GM18909 (cell line): Measurements from ENCODE around the gene DLG2.

Experiments
- ATAC-seq: cut with Tn5 transposase; IDR thresholded peaks from one replicate; pipeline ENCODE4 v1.9.1; 2021; ENCODE audit warnings: mild to moderate bottlenecking; ENCODE audit not compliant: unreplicated experiment, poor library complexity

Gene DLG2

DNA sequence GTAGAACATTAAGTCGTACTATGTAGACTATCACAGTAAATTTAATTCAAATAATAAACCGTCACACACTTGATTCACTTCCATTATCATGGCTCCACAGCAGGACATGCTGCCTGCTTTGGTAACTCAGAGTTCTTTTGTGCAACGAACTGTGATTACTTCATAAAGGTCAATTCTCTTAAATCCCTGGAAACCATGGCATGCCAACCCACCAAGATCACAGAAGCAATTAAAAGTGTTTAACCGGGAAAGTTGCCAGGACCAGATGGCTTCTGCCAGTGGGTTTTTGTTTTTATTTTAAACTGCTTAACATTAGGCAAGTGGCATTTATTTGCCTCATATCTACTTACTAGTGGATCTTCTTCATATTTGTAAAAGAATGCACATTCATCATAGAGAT lies 1162.1 kb downstream of the DLG2 start:
- ATAC-seq = no peak

DNA sequence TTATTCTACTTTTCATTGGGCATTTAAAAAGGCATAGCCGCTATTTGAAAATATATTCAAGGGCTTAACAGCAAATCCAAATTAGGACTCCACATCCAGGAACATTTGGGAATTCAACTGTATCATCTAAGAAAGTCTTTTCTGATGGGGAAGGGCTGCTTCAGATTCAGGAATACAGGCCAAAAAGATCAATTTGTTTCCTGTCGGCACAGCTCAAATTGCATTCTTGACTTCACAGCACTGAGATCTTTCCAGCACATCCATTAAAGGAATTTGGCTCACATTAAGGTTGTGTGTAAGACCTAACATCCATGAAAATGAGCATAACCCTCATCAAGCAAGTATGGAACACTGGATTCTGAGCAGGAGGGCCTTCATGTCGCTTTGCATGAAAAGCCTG lies 1171.5 kb downstream of the DLG2 start:
- ATAC-seq = no peak

- ATAC-seq = no peak
Observed at GRCh38 chr11:84452211-84452610, 1174.9 kb downstream of the DLG2 start.

DNA sequence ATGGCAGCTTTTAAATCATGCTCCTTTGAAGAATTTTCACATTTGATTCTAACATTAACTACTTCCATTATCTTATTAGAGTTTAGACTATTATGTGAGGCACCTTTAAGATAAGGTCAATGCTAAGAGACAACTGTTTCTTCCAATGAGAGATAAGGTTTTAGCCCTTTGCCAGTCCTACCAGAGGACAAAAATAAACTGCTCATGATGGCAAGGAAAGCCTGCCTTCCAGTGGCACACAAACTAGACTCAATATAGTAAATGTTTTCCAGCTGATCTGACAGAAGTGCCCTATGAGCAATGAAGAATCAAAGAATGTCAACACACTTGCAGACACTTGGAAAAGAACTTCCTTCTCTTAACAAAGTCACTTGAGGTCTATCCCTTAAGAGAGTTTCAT lies 1188.6 kb downstream of the DLG2 start:
- no peak for ATAC-seq

DNA sequence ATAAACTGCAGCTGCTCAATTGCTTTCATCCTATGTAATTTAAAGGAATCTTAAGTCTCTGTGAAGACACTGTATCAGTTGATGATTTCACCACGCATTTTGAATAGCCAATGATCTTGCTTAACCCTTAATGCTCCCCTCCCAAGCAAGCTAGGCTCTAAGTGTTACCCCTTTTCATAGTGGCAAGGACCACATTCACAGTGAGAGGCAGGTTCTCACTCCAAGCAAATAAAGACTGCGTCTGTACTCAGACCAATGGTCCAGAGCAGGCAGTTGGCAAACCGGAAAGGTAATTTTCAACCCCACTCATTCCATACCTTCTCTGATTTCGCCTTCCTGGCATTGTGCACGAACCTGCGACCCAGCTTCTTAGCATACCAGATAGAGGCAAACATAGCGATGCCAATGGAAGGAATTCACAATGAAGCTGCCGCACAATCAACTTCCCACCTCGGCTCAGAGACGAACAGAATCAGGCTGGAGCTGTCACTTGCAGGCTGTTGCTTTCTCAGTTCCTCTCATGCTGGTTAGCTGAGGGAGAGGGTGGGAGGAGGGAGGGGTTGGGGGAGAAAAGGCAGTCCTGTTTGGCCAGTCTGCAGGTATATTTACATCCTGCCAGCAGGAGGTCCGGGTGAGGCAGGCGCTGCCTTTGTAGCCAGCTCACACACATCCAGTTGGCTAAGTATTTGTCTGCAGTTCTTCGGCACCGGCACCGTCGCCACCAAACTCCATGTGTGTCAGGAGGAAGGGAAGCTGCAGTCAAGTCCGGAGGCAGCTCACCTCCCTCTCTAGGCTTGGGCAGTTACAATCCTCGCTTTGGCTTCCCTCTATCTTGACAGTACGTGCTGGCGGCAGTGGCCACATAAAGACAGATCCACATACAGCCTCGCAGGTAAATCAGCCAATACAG lies 1189.8 kb downstream of the DLG2 start:
- peak; percentile 95 for ATAC-seq

GRCh38 chr11:84430661-84431060 lies 1196.5 kb downstream of the DLG2 start:
- no peak for ATAC-seq

DNA sequence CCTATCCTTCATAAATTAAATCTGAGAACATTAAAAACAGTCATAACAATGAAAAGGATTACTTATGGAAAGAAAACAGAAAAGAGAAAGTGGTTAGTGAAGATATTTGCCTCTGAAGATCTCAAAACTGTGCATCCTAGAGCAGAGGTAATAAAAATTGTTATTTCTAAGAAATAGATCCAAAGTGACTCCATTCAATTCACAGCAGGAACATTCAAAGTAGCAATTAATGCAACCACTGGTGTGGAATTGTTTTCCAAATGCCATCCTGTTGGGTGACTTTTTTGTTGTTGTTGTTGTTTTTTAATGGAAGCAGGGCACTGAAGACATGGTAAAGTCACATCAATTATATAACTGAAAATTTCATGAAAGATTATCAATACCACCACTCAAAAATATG lies 1201.5 kb downstream of the DLG2 start:
- no peak for ATAC-seq

DNA sequence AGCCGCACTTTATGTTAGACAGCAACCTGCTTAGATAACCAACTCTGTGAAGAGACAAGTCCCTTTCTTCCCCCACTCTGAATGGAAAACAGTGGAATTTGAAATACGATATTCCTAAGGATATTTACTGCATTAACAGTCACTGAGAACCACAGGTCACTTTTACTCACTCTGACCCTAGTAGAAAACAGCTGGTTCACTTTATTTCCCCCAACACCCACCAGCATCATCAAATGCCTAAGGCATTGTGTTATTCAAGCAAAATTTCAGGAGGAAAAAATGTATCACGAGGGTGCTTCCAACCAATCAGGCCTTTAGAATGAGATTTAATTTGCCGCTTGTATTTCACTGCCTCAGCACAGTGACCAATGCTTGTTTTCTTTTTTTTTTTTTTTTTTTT lies 1206.9 kb downstream of the DLG2 start:
- no peak for ATAC-seq

- ATAC-seq = no peak
Observed at GRCh38 chr11:84419616-84420015, 1207.5 kb downstream of the DLG2 start.

DNA sequence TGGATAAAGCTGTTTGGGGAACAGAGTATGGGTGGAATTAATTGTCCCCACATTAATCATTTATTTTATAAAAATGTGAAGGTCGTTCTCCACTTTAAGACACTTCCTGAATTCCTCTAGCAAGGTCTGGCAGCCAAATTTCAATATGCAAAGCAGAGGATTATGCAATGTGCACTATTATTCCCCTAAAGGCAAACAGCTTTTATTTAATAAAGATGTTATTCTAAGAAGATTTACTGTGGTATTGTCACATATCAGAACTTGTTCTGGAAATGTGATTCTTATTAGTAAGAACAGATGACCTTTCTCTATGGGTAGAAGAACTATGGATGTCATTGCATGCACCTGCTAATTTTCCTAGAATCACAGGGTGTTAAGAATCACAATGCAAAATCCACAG lies 1212.2 kb downstream of the DLG2 start:
- no peak for ATAC-seq

DNA sequence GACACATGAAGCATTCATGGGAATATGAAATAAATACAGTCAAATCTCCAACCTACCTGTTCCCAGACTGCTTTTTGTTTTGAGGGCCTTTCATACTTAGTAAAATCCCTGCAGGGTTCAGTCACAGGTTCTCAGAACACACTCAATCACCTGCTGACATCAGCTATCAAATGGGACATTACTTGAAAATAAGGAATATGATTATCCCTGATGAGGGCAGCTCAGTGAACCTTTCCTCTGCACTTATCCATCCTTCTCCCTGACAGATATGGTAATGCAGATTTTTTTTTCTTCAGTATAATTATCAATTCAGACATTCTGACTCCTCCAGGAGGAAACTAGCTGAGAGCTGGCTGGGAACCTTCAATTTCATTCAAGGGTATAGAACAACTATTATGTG lies 1213.6 kb downstream of the DLG2 start:
- ATAC-seq = no peak

DNA sequence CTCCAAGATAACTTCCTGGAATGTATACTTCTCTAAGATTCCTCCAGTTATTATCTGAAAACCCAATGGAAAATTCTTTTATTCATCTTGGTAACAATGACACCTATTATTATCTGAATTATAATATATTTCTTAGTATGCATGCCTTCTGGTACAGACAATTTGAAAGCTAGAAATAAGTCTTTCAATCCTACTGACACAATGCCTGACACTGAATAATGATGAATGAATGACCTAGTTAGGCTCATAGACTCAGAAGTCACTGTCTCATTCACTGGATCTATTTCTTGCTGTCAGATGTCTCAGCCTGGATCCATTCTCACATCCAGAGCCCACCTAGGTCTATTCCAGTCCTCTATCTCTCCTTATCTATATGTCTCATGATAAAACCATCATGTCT lies 1214.3 kb downstream of the DLG2 start:
- no peak for ATAC-seq

DNA sequence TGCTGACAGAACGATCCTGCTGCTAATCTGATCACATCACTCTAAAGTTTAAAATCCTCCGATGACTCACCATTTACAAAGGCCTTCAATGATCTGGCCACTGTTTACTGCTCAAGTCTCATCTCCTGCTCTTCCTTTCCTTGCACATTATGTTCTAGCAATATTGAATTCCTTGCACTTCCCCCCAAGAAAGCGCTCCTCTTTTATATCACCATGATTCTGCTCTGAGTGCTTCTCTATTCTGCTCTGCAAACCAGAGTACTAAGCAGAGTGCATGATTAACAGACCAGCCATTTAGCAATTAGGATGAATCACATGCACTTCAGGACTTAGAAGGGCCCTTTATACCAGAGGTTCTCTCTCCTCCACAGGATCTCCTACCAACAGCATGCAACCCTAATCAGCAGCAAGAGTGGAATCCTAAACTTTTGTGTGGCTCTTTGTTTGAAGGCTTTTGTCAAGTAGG lies 1218.2 kb downstream of the DLG2 start:
- no peak for ATAC-seq

DNA sequence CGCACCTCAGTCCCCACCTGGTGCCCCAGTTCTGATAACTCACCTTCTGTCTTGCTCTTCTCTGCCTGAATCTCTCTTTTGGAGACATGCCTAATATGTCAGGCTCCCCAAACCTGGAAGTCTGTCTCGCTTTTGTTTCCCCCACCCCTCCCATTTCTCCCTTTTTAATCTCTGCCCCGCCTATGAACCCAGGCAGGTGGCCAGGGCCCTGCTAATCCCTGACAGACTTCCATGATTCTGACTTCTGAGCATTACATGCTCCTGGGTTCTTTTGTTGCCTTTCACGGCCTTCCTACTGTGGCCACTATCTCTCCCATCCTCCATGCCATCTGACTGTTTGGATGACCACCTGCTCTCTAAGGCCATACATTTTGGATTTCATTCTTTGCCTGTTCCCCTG lies 1220.1 kb downstream of the DLG2 start:
- ATAC-seq = no peak

DNA sequence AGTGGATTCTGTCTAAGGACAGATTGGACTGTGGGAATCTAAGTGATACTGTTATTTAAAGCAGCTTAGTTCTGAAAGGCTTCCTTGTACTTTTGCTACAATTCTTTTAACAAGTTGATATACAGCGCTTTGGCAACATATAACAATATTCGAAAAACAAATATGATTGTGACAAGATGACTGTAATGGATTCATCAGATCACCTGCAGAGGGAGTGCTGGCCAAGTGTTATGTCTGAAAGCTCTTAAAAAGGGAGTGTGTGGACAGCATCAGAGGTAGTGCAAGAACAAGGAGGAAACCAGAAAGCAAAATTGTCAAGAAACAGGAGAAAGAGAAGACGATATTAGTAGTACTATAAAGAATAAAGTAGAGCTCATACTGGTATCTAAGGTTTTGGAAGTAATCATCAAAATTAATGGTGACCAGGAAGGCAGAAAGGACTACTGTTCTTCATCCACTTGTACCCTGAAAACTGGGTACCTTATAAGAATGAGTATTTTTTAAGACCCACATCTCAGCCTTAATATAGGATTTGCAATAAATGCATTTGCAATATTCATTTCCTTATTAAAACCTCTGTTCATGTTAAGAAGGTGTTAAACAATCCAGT lies 1229.0 kb downstream of the DLG2 start:
- ATAC-seq = no peak

- no peak for ATAC-seq
Observed at GRCh38 chr11:84396521-84396920, 1230.6 kb downstream of the DLG2 start.

GRCh38 chr11:84390441-84391078 lies 1236.6 kb downstream of the DLG2 start:
- no peak for ATAC-seq

GRCh38 chr11:84389696-84390095 lies 1237.4 kb downstream of the DLG2 start:
- no peak for ATAC-seq

DNA sequence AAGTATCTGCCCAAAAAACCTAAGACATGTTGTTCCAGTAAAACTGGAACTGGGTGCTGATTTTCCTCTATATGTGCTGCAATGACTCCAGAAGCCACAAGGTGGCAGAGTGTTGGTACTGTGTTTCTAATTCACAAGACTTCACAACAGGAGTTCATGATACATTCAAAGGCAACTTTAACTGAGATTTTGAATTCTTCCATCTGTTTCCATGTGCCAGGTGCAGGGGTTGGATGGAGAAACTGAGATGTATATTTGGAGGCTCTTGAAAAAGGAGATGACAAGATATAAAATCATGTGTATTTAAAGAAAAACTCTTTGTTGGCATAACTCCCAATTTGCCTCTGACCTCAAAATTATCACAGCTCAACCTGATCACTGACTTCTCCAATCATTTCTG lies 1242.4 kb downstream of the DLG2 start:
- peak; percentile 78 for ATAC-seq

DNA sequence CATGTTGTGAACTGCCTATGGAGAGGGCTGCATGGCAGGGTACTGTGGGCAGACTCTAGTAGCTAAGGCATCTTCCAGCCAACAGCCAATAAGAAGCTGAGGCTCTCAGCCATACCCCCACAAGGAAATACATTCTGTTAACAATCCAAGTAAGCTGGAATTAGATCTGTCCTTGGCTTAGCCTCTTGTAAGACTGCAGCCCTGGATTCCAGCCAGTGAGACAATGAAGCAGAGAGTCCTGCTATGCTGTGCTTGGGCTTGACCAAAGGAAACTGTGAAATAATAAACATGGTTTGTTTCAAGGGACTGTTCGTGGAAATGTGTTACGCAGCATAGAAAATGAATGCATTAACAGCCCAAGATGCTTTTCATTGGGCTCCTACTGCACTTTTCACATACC lies 1243.6 kb downstream of the DLG2 start:
- no peak for ATAC-seq

DNA sequence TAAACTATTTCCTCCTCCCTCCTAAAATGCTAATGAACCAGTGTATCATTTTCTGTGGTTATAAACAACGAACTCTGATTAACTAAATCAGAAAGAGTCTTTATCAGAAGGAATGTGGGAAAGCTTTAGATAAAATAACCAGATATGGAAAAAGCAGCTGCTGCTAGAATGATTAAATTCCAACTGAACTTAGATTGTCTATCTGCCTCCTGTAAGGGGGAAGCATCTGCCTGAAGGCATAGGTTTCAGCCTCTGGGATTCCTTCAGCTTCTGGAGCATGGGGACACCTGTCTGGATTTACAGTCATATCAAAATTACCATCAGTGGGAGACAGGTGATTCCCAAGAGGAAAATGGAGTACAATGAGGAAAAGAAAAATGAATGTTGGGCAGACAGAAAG lies 1245.5 kb downstream of the DLG2 start:
- no peak for ATAC-seq
